ENCODE measurements around the gene COX19. TPM values are rescaled to one million over a fixed set of nuclear protein-coding genes. Genes with fewer than 3 reads are reported as not detected.
A peak's percentile ranks its signal among the peaks of the same experiment; 100 is the strongest.

The COX19 gene
- total and polyA plus RNA-seq, 2 of the 13 experiments (the other 11 are each of a cell fraction or from before 2014, with no cell fraction given): 11.5 to 21.7 TPM

GRCh38 chr7:916291-916941 is 58.9 kb downstream of the COX19 start:
- no peaks in the 10 kb centered on the region for H3K36me3 ChIP-seq (replicated peaks in 1 of 2; ENCODE audit: control insufficient read depth in 1 of 2, insufficient read depth in 2 of 2, low read length in 2 of 2)
- H3K79me2 ChIP-seq (ENCODE audit: insufficient read depth, low read length): no peaks in the 10 kb centered on the region
- no peak overlapping the region for H3K9ac ChIP-seq (ENCODE audit: insufficient read depth, low read depth, low read length)
- TF ChIP-seq ATM (IDR thresholded peaks at IDR 0.05; ENCODE audit: borderline replicate concordance) (no peak), ELF3 (CRISPR knock-in tag; IDR thresholded peaks at IDR 0.05) (no peak), NR0B2 (CRISPR knock-in tag; IDR thresholded peaks at IDR 0.05) (no peak), U2AF2 (IDR thresholded peaks at IDR 0.05; ENCODE audit: low read depth, low read length) (no peak), ZNF775 (CRISPR knock-in tag; IDR thresholded peaks at IDR 0.05; ENCODE audit: borderline replicate concordance) (no peak), AKAP8 (CRISPR knock-in tag; IDR thresholded peaks at IDR 0.05) (no peak), ZNF83 (CRISPR knock-in tag; IDR thresholded peaks at IDR 0.05; ENCODE audit: borderline replicate concordance) (no peak), GATA4 (IDR thresholded peaks at IDR 0.05; ENCODE audit: borderline replicate concordance, low read depth) (no peak), ZNF557 (CRISPR knock-in tag; IDR thresholded peaks at IDR 0.05) (no peak), NFYC (CRISPR knock-in tag; IDR thresholded peaks at IDR 0.05) (no peak), ZNF335 (CRISPR knock-in tag; IDR thresholded peaks at IDR 0.05) (no peak), KLF12 (CRISPR knock-in tag; IDR thresholded peaks at IDR 0.05; ENCODE audit: borderline replicate concordance) (no peak), ZNF326 (CRISPR knock-in tag; IDR thresholded peaks at IDR 0.05; ENCODE audit: borderline replicate concordance) (no peak), NCOA5 (CRISPR knock-in tag; IDR thresholded peaks at IDR 0.05) (no peak), ZNF772 (CRISPR knock-in tag; IDR thresholded peaks at IDR 0.05) (no peak)
- H3K4me1 ChIP-seq (ENCODE audit: insufficient read depth, low read length): peaks cover 8% of the 10 kb centered on the region; the same call in 1 of the 2 replicates
- ATAC-seq: no peak
- BruUV-seq (replicated peaks): no TSS peak
- 91% methylated on average over 15 of the region's 17 CpGs for WGBS (ENCODE audit: low lambda C conversion rate)
- H3K27me3 ChIP-seq (ENCODE audit: control insufficient read depth in 1 of 2, insufficient read depth in 2 of 2, low read length in 2 of 2): no peaks in the 10 kb centered on the region
- FAIRE-seq: no peak
- ChIA-PET CTCF (ENCODE audit: low intra/inter-chr PET ratio, low total read pairs) (no interaction called here), POLR2A (no interaction called here)
- H3K9me3 ChIP-seq (ENCODE audit: low read length): no peaks in the 10 kb centered on the region
- no peak overlapping the region for H2AFZ ChIP-seq (ENCODE audit: low read length)
- H4K20me1 ChIP-seq (ENCODE audit: insufficient read depth, low read length): no peaks in the 10 kb centered on the region
- in situ Hi-C loops (cut with HindIII; ENCODE audit: extremely low pct_ligation_motif_present, low pct_unique_long_range_greater_than_20kb) (no loop called here), intact Hi-C loops (cut with micrococcal nuclease; ENCODE audit: unreplicated experiment) (no loop called here)
- H3K27ac ChIP-seq (ENCODE audit: extremely low read length, insufficient read depth, low read length): no peak overlapping the region
- H3K4me3 ChIP-seq (replicated peaks in 1 of 3; ENCODE audit: insufficient read depth in 1 of 3, low read depth in 2 of 3, low read length in 3 of 3): no peak overlapping the region
- DNase-seq (ENCODE audit: low spot score): no peak
- H3K4me2 ChIP-seq (ENCODE audit: low read depth, low read length): no peak overlapping the region

MicroRNAs encoded within 50 kb of the gene (microRNA counts, 767-probe panel; counts per million panel counts)
- microRNA hsa-miR-339-3p: not detected
- microRNA hsa-miR-339-5p: not detected

Small RNA genes lying within 50 kb of the gene (microRNA-seq; reads per million reads assigned to microRNA genes)
- 986 reads per million, percentile 89 among the genes with 10 or more reads in this experiment for gene MIR339

Small RNA genes lying within 50 kb of the gene (small RNA-seq; reads per million reads assigned to genes)
- 4.0 to 257 (median 36.4) reads per million in 3 experiments for gene MIR339 (ENCODE audit: insufficient read depth in 2 of 3, insufficient read length in 3 of 3, low read depth in 2 of 3, low replicate concordance in 1 of 3)

Other genes starting within 250 kb of the COX19 start
- gene DNAAF5, start 248.8 kb downstream of the COX19 start, total RNA-seq (2016; rRNA removed; fragmentation: Illumina TruSeq; extraction: Trizol): 21.5 and 24.2 TPM in 2 replicates
- gene DNAAF5, start 248.8 kb downstream of the COX19 start, polyA plus RNA-seq (2011; rRNA removed): 11.8 and 11.9 TPM in 2 replicates
- 28.2 and 29.2 TPM in 2 replicates for gene PRKAR1B, start 248.3 kb downstream of the COX19 start, total RNA-seq (2016; rRNA removed; fragmentation: Illumina TruSeq; extraction: Trizol)
- gene PRKAR1B, start 248.3 kb downstream of the COX19 start, polyA plus RNA-seq (2011; rRNA removed): 7.9 and 9.0 TPM in 2 replicates
- 23.2 and 47.0 TPM in 2 replicates for gene SUN1, start 143.1 kb downstream of the COX19 start, total RNA-seq (2016; rRNA removed; fragmentation: Illumina TruSeq; extraction: Trizol)
- gene SUN1, start 143.1 kb downstream of the COX19 start, polyA plus RNA-seq (2011; rRNA removed): 126 and 140 TPM in 2 replicates
- gene GET4, start 99.0 kb downstream of the COX19 start, total RNA-seq (2016; rRNA removed; fragmentation: Illumina TruSeq; extraction: Trizol): 28.2 and 31.6 TPM in 2 replicates
- 35.2 and 44.4 TPM in 2 replicates for gene GET4, start 99.0 kb downstream of the COX19 start, polyA plus RNA-seq (2011; rRNA removed)
- gene ADAP1, start 20.9 kb downstream of the COX19 start, total RNA-seq (2016; rRNA removed; fragmentation: Illumina TruSeq; extraction: Trizol): 18.3 and 24.6 TPM in 2 replicates
- gene ADAP1, start 20.9 kb downstream of the COX19 start, polyA plus RNA-seq (2011; rRNA removed): 10.5 and 15.0 TPM in 2 replicates
- gene CYP2W1, start 7.6 kb upstream of the COX19 start, total RNA-seq (2016; rRNA removed; fragmentation: Illumina TruSeq; extraction: Trizol): 11.7 and 31.7 TPM in 2 replicates
- 19.5 and 32.7 TPM in 2 replicates for gene CYP2W1, start 7.6 kb upstream of the COX19 start, polyA plus RNA-seq (2011; rRNA removed)
- 0.84 and 2.0 TPM in 2 replicates for gene GPR146, start 69.0 kb upstream of the COX19 start, total RNA-seq (2016; rRNA removed; fragmentation: Illumina TruSeq; extraction: Trizol)
- 15.9 and 17.2 TPM in 2 replicates for gene GPR146, start 69.0 kb upstream of the COX19 start, polyA plus RNA-seq (2011; rRNA removed)
- 15.2 and 19.7 TPM in 2 replicates for gene GPER1, start 112.6 kb upstream of the COX19 start, total RNA-seq (2016; rRNA removed; fragmentation: Illumina TruSeq; extraction: Trizol)
- gene GPER1, start 112.6 kb upstream of the COX19 start, polyA plus RNA-seq (2011; rRNA removed): 12.7 and 16.4 TPM in 2 replicates
- 140 and 171 TPM in 2 replicates for gene ZFAND2A, start 184.6 kb upstream of the COX19 start, total RNA-seq (2016; rRNA removed; fragmentation: Illumina TruSeq; extraction: Trizol)
- gene ZFAND2A, start 184.6 kb upstream of the COX19 start, polyA plus RNA-seq (2011; rRNA removed): 153 and 155 TPM in 2 replicates